Stimulated activated CD8-positive, alpha-beta memory T cell treated with anti-CD3 and anti-CD28 coated beads, Interleukin-4, amount 100 ng/mL, for 4 hours (primary cell): ENCODE measurements around the gene ARHGAP24.

Experiments used
- DNase-seq, 2 donors: peaks; one replicate each; pipeline ENCODE4 v3.0.0-alpha.2; 2020; ENCODE audit warnings: low read depth in 2 of 2, low spot score in 1 of 2

ARHGAP24 gene

DNA sequence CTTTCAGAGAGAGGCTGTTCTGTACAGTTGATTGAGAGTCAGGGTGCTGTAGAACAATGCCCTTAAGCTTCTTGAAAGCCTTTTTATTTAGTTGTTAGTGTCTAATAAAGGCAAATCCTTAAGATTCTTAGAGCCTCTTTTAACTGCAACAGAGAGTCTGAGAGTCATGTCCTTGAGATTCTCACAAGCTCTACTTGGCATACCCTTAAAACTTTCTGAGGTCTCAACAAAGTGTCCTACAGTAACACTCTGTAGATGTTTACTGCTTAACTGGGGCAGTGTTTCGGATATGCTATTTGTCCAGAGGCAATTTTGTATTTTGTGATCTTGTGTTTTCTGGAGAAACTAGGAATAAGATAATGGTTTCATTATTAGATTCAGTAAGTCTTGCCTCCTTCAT, 209.7 kb downstream of the ARHGAP24 start:
- DNase-seq: no peak

DNA sequence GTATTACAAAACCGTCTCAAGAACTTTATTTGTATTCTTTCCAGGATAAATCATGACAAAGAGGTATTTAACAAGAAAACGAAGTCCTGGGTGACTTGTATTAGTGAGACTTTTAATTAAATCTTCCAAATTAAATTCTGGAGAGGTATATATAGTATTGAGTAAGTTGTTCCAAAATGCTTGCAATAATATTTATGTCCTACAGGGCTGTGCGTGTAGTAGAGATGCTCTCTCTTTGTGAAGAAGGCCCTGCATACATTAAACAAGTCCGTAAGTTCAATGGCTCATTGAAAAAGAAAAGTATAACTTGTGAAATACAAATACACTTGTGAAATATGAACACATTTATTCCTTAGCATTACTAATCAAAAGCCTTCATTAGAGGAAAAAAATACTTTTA, 211.4 kb downstream of the ARHGAP24 start:
- no peak for DNase-seq

DNA sequence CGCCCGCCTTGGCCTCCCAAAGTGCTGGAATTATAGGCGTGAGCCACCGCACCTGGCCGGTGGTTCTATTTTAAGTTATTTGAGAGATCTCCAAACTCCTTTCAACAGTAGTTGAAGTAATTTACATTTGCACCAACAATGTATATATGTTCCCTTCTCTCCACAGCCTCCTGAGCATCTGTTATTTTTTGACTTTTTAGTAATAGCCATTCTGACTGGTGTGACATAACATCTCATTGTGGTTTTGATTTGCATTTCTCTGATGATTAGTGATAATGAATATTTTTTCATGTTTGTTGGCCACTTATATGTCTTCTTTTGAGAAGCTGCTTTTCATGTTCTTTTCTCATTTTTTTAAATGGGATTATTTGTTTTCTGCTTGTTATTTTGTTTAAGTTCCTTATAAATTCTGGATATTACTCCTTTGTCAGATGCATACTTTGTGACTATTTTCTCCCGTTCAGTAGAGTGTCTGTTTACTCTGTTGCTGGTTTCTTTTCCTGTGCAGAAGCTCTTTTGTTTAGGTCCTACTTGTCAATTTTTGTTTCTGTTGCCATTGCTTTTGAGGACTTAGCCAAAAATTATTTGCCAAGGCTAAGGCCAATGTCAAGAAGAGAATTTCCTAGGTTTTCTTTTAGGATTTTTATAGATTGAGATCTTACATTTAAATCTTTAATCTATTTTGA, 213.2 kb downstream of the ARHGAP24 start:
- DNase-seq: no peak

DNA sequence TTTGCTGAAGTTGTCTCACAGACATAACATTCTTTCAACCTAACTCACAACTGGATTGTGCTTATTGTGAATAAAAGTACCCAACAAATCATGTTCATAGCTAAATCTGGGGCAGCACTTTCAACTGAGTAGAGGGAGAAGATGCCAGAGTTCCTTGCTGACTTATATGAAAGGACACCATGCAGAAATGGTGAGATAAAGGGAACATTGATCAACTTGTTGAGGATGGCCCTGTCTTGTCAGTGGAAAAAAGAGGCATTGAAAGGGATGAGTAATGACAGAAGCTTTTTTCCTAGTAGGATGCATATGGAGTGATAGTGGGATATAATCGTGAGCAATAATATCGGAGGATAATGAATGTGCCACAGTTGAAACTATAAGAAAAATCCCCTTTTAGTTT, 221.7 kb downstream of the ARHGAP24 start:
- DNase-seq: no peak

DNA sequence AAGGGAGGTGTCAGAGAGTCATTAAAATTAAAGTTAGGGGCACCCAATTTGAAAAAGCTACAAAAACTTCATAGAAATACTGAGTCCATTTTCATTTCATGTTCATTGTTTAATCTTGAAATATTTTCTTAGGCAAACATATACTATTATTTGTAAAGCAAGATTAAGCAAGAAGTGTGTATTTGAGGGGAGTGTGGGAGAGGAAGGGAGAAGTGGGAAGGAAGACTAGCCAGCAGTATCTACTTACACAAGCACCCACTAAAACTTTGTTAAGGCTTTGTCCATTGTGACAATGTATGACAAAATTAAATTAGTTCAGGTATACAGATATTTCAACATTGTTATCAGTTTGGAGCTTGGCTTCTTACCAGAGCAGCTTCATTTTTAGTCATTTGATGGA, 222.9 kb downstream of the ARHGAP24 start:
- no peak for DNase-seq

DNA sequence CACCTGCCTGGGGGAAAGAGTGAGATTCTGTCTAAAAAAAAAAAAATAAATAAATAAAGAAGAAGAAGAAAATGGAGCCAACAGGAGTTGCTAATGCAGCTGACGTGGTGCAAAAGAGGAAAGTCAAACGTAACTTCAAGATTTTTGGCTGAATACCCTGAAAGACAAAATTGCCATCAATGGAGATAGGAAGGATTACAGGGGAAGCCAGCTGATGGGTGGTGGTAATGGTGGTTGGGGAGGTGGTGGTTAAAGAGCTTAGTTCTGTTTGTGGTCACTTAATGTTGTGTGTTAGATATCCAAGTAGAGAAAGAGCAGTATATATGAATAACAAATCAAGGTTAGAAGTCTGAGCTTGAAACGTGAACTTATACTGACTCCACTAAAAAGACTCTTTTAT, 225.4 kb downstream of the ARHGAP24 start:
- no peak for DNase-seq

DNA sequence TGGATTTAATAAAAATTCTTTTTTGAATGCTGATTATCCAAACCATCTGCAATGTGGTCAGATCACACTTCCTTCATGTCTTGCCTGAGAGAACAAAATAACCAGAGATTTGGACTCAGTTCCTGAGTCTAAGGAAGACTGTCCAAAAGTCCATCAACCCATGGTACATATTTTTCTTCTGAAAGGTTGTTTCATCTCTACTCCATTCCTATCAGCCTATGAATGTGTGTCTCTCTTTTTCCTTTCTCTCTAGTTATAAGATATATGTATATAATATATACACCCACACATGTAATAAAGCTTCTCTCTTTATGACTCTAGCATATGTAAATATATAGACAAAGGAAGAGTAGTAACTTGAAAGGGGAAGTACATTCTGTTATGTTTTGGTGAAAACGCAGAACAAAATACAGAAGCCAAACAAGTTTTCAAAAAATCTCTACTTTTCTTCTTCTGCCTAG, 226.9 kb downstream of the ARHGAP24 start:
- no peak for DNase-seq

DNA sequence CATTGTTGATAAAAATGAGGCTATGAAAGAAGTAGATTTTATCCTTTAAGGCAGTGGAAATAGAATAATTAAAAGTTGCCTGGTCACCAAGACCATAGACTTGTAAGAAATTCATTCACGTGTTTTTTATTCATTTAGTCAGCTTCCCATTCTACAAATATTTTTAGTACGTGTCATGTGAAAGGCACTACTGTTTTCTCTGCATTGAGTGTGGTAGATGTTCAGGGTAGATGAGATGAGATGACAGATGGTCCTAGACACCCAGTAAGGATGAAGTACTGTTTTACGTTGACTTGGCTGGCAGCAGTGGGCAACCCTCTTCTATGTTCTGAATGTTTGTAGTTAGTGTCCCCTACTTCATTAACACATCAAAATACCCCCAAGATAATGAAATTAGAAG, 228.1 kb downstream of the ARHGAP24 start:
- DNase-seq: no peak

DNA sequence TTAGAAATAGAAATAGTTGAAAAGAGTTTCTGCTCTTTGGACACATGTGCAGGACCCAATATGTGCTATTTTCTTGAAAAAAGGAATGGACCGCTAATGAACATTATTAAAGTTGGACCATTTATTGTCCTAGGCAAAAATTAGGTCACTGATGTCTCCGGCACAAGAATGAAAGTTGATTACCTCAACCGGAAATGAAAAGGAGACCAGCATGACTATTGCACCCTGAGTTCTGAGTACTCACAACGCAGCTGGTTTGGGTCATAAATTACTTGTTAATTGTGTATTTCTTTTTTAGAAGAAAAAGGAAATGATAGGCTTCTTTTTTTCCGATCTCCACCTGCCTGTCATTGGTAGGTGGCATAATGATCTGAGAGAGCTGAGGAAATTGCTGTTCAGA, 232.7 kb downstream of the ARHGAP24 start:
- no peak for DNase-seq

DNA sequence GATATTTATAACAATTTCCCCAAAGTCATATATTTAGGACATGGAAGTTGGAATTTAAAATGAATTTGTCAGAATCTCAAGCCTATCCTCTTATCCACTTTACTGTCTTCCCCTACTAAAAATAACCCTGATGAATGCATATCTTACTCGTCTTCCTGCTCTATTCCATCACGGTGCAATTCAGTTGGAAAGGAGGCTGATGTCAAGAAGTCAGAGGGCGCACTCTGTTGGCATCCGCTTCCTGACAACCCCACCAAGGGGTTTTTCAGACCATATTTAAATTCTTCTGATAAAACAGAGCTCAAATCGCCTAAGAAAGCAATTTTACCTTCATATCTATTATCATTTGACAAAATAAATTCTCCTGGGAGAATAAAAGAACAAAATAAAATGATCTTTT, 233.5 kb downstream of the ARHGAP24 start:
- DNase-seq: no peak

DNA sequence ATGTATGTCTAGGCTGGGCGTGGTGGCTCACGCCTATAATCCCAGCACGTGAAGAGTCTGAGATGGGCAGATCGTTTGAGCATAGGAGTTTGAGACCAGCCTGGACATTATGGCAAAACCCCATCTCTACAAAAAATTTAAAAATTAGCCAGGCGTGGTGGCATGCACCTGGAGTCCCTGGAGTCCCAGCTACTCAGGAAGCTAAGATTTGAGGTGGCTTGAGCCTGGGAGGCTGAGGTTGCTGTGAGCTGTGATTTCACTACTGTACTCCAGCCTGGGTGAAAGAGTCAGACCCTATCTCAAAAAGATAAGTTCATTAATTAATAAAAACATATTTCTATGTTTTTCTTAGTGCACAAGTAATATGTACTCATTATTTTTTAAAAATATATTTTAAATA, 238.1 kb downstream of the ARHGAP24 start:
- no peak for DNase-seq

DNA sequence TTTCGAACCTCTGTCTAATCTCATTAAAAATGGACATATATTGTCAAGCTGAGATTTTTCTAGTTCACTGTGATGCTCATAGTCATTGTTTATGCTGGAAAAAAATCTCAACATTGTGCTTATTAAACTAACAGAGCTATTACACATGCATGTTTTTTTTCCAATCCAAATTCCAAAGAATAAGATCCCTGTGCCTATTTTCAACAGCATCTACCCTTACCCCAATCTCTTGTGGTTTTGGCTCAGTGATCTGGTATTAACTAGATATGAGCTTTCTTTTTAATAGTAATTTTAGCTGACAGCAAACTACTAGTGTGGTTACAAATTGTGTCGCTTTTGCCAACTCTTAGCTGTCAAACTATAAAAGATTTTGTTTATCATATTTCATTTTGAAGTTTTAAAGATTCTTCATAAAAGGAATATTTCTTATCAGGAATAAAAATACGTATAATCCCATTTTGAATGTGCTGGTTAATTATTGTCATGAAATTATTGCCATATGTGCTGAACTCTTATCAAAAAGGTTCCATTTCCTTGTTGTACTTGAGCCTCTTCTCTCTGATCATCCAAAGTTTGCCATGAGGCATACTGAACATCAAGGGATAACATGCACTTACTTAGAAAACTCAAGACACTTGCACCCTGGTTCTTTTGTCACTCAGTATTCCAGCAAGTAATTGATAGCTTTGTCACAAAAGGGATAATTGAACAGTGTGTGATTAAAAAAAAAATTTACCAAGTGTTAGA, 241.2 kb downstream of the ARHGAP24 start:
- DNase-seq: no peak

DNA sequence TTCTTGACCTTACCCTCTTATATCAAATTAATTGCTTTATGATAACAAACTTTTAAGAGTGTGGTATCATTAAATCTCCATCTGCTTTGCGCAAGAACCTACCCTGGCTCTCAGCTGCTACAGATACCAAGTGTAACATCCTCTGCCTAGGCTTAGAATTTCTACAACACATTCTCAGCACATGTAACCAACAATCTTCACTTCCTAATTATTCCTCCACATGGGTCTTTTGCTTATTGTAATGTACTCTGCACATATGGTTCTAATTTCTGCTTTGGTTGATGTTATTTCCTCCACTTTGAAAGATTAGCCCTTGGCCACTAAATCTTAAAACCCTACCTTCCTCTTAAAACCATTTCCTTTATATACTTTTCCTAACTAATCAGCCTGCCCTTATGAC, 242.4 kb downstream of the ARHGAP24 start:
- no peak for DNase-seq

DNA sequence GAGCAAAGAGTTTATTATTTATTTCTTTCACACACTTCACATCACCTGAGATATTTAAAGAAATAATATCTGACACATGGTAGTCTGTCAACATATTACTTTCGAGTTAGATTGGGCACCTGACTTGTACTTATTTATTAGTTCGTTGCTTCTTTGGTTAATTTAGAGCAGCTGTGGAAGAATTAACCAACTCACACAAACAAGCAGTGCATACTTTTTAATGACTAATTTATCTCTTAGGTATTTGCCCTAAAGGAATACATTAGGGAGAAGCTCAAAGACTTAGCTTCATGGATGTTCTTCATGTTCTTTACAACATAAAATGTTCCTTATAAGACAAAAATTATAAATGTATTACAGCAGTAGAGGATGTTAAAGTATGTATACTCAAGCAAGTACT, 242.9 kb downstream of the ARHGAP24 start:
- no peak for DNase-seq

DNA sequence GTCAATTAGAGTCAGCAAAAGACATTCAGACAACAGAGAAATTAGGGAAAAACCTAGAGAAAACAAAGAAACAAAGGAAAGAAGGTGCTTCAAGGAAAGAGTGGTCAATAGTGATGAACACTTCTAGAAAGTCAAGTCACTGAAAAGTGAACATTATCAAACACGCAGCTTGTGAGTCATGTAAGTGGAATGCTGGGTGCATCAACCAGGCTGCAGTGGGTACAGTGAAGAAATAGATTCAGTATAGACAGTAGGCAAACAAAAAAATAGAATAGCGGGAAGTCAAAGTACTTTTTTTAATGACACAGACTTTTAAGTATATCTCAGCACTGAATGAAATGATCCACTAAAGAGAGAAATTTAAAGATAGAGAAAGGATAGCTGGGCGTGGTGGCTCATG, 245.8 kb downstream of the ARHGAP24 start:
- no peak for DNase-seq

DNA sequence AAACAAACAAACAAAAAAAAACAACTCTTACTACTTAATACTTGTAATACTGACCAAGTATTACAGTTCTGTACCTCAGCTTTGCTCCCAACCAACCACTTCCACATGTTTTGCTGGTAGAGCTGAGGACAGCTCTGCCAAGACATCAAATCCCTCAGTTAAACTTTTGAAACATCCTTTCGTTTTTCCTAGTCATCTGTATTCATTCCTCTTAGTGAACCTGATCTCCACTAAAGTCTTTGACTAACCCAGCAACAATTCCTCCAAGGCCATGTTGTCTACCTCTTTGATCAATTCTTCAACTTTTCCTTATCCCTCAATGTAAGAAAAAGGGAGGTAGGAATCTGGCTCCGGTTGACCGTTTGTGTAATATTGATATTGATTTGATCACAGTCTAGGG, 247.5 kb downstream of the ARHGAP24 start:
- DNase-seq: no peak

DNA sequence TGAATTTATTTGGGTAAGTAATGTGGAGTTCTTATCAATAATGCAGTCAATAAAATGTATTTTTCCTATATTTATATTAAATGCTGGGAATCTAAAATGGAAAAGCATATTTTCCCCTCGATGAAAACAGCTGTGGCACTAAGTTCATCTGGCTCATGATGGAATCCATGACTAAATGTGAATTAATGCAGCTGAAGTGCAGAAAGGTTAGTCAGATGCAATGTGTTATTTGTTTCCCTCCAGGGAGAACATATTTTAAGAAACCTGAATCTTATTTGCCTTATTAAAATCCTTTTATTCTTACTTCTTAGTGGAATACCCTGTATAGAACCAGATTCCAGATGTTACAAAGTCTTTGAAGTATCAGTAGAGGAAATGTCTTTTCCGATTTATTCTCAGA, 247.9 kb downstream of the ARHGAP24 start:
- DNase-seq: no peak

DNA sequence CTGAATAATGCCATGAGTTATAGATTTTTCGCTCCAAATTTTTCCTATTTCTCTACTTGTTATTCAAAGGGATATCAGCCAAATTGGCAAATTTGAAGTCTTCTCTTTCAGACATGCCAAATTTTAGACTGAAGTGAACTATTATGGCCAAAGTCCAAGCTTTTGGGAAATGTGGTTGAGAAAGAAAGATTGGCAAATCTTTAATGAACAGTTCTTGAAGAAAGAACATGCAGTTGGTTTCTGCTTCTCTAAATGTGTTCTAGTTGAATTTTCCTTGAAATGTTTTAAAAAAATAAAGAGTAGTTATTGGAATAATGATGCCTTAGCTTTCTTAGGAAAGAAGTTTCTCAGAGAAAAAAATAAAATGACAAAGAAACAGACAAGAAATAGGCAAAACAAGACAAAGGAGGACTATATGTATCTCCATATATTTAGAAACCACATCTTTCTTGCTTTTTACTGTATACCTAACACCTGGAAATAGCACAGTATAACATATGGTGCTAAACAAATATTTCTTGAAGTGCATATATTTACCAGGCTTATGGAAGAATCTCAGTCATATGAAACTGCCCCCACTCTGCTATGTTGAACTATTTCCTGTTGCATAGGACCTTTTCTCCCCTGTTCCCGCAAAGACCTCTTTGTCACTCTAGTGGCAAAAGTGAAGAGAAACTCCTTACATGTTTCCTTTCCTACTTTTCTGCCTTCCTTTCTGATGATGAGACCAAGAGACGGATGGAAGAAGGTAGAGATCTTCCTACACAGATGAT, 250.0 kb downstream of the ARHGAP24 start:
- DNase-seq: no peak

DNA sequence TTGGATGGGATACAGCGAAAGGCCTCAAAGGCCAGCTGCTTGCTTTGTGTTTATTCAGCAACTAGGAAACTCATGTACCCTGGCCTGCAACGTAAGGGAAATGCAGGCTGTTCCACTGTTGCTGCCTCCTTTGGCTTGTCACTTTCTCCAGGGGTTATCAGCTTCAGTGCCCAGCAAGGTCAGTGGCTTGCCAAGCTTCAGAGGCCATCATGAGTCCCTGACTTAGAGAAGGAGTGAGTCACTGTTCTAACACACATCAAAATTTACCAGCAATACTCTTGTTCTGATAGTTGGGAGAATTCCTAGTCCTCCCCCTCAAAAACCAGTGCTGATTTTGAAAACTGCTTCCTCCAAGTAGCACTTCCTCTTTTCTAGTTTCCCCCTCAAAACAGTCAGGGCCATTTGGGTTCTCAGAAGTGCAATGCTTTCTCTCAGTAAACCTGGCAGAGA, 250.8 kb downstream of the ARHGAP24 start:
- no peak for DNase-seq

DNA sequence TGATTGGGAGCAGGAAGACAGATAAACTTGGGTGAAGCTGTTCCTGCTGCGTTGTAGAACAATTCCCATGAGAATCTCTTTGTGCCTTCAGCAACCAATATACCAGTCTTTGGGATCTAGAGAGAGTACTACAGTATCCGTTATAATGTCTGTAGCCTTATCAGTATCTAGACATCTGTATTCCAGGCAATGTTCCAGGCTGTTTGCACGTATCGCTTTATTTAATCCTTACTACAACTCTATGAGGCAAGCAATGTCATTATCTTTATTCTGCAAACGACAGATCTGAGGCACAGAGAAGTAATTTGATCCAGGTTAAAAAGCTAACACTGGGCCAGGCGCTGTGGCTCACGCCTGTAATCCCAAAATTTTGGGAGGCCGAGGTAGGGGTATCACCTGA, 251.6 kb downstream of the ARHGAP24 start:
- DNase-seq: no peak

DNA sequence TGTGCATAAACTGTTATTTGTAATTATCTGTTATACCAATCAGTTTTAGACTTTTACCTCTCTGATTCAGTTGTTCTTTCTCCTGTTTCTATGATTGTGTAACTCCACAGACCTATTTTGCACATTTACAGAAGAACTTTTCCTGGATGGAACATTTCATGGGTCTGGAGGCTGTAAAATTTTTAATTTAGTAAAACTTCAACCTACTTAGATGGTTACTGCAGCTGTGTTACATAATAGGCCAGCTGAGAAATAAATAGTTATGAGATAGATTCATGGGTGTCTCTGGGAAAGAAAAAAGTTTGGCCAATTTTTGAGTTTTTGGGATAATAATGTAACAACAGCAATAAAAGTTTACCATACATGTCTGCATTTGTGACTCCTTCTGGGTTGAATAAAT, 253.5 kb downstream of the ARHGAP24 start:
- DNase-seq: no peak

DNA sequence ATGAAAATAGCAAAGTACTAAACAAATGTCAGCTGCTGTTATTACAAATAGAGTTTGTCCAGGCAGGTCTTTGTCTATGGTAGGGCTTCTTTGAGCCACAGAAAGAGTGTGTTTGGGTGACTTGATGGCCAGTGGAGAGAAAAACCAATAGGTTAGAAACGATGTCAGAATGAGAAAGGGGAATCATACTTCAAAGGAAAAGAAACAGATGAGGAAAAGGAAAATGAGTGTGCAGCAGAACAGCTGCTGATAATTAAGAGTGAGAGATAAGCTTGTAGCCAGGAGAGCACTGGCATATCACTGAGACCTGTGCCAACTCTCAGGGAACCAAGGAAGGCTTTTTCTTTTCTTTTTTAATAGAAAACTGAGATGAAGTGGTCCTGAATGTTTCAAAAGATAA, 257.2 kb downstream of the ARHGAP24 start:
- no peak for DNase-seq
